Peyer's patch (tissue), 4 donors: ENCODE measurements around the gene PARP15. TPM values are rescaled to one million over a fixed set of nuclear protein-coding genes. Genes with fewer than 3 reads are reported as not detected.

ENCODE experiments used
- DNase-seq, 3 donors: peaks; one replicate each; pipeline ENCODE4 v3.0.0-alpha.2; 2017 to 2019
- H3K27ac ChIP-seq, 4 donors: fragments of 200-600 bp; sonication (generic); one replicate each; pipeline ENCODE4 v1.5.1; 2016 to 2019
- H3K27me3 ChIP-seq, 2 donors: fragments of 200-600 bp; sonication (generic); one replicate each; pipeline ENCODE4 v1.5.1; 2019
- H3K36me3 ChIP-seq, 3 donors: fragments of 200-600 bp; sonication (generic); one replicate each; pipeline ENCODE4 v1.5.1; 2016 to 2019
- H3K4me1 ChIP-seq, 4 donors: fragments of 200-600 bp; sonication (generic); one replicate each; pipeline ENCODE4 v1.5.1; 2016 to 2019
- H3K4me3 ChIP-seq, 4 donors: fragments of 200-600 bp; sonication (generic); 1 replicate in 3 of 4; 2 replicates in 1 of 4; pipeline ENCODE4 v1.5.1; 2016 to 2019; ENCODE audit warnings: mild to moderate bottlenecking in 1 of 4
- H3K9me3 ChIP-seq, 4 donors: fragments of 200-600 bp; sonication (generic); one replicate each; pipeline ENCODE4 v1.5.1; 2016 to 2019; ENCODE audit warnings: mild to moderate bottlenecking in 1 of 4
- POLR2A ChIP-seq, 2 donors: fragments of 450-650 bp; IDR thresholded peaks; one replicate each; pipeline ENCODE4 v1.5.1; 2017; ENCODE audit warnings: antibody characterized with exemption in 2 of 2, mild to moderate bottlenecking in 2 of 2, moderate library complexity in 2 of 2
- total RNA-seq, 4 donors: library from RNA; depleted of rRNA; stranded (reverse); fragments of >200 nt; gene quantifications; one replicate each; pipeline ENCODE4 v1.1.0, GENCODE V29; 2016
- TF ChIP-seq, protein P1 (sequence below), 6 experiments: fragments of 450-650 bp in 4 of 6; fragments of 200-600 bp in 2 of 6; sonication (generic) in 1 of 6; IDR thresholded peaks; one replicate each; pipeline ENCODE4 v1.5.1; 2017 to 2019; ENCODE audit warnings: antibody characterized with exemption in 6 of 6, mild to moderate bottlenecking in 3 of 6, moderate library complexity in 1 of 6

PARP15 gene
- total RNA-seq, 4 donors from 2014 or later = 3.1 to 109 (median 6.5) TPM

DNA sequence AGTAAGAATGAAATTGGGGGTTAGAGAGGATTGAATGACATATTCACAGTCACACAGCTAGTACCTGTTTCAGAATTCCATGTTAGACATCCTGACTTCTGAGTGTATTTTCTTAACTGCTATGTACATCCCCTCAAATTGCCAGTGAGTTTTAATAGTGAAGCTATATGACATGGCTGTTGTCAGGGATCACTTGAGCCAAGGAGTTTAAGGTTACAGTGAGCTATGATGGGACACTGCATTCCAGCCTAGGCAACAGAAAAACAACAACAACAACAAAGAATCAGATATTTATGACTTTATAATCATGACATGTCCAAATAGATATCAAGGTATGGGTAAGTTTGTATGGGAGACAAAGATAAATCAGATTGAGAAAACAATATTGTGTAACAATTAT, 16.6 kb downstream of the PARP15 start:
- Histone ChIP-seq H3K27ac (no peak overlapping the region), H3K4me3 (no peak overlapping the region), H3K9me3 (no peaks in the 10 kb centered on the region), H3K4me1 (no peaks in the 10 kb centered on the region), H3K27me3 (no peaks in the 10 kb centered on the region), H3K36me3 (no peaks in the 10 kb centered on the region)
- DNase-seq = no peak
- TF ChIP-seq, protein P1, sequence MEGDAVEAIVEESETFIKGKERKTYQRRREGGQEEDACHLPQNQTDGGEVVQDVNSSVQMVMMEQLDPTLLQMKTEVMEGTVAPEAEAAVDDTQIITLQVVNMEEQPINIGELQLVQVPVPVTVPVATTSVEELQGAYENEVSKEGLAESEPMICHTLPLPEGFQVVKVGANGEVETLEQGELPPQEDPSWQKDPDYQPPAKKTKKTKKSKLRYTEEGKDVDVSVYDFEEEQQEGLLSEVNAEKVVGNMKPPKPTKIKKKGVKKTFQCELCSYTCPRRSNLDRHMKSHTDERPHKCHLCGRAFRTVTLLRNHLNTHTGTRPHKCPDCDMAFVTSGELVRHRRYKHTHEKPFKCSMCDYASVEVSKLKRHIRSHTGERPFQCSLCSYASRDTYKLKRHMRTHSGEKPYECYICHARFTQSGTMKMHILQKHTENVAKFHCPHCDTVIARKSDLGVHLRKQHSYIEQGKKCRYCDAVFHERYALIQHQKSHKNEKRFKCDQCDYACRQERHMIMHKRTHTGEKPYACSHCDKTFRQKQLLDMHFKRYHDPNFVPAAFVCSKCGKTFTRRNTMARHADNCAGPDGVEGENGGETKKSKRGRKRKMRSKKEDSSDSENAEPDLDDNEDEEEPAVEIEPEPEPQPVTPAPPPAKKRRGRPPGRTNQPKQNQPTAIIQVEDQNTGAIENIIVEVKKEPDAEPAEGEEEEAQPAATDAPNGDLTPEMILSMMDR (IDR thresholded peaks at IDR 0.05) = no peak
- no peak for TF ChIP-seq POLR2A (IDR thresholded peaks at IDR 0.05)

DNA sequence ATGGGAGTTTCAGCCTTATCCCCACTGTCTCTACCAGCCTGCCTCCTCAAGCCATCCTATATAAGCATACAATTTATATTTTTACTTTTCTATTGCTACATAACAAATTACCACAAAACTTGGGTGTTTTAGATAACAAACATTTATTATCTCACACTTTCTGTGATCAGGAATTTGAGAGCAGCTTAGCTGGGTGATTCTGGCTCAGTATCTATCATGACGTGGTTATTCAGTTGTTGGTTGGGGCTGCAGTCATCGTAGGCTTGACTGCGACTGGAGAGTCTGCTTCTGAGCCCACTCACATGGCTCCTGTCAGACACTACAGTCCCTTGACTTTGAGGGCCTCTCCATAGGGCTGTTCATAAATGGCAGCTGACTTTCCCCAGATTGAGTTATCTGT, 20.7 kb downstream of the PARP15 start:
- H3K27ac ChIP-seq = no peak overlapping the region
- H3K4me3 ChIP-seq = no peak overlapping the region
- no peaks in the 10 kb centered on the region for H3K9me3 ChIP-seq
- H3K4me1 ChIP-seq = no peaks in the 10 kb centered on the region
- H3K36me3 ChIP-seq = no peaks in the 10 kb centered on the region
- no peaks in the 10 kb centered on the region for H3K27me3 ChIP-seq
- TF ChIP-seq, protein P1 (IDR thresholded peaks at IDR 0.05) = no peak
- TF ChIP-seq POLR2A (IDR thresholded peaks at IDR 0.05) = no peak
- DNase-seq = no peak

DNA sequence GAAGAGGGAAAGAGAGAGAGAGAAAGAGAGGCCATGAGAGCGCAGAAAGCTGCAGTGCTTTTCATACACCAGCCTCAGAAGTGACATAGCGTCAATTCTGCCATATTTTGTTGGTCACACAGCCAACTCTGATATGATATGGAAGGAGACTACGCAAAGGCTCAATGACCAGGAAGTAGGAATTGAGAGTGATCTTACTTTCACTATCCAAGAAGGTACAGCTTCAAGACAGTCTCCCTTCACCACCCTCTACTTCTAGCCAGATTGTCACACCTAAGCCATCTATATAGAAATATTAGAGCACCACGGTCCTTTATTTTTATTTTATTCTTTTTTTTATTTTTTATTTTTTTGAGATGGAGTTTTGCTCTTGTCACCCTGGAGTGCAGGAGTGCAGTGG, 21.1 kb downstream of the PARP15 start:
- Histone ChIP-seq H3K36me3 (no peaks in the 10 kb centered on the region), H3K27me3 (no peaks in the 10 kb centered on the region), H3K9me3 (no peaks in the 10 kb centered on the region), H3K27ac (no peak overlapping the region), H3K4me1 (no peaks in the 10 kb centered on the region), H3K4me3 (no peak overlapping the region)
- DNase-seq = no peak
- no peak for TF ChIP-seq POLR2A (IDR thresholded peaks at IDR 0.05)
- TF ChIP-seq, protein P1 (IDR thresholded peaks at IDR 0.05) = no peak

DNA sequence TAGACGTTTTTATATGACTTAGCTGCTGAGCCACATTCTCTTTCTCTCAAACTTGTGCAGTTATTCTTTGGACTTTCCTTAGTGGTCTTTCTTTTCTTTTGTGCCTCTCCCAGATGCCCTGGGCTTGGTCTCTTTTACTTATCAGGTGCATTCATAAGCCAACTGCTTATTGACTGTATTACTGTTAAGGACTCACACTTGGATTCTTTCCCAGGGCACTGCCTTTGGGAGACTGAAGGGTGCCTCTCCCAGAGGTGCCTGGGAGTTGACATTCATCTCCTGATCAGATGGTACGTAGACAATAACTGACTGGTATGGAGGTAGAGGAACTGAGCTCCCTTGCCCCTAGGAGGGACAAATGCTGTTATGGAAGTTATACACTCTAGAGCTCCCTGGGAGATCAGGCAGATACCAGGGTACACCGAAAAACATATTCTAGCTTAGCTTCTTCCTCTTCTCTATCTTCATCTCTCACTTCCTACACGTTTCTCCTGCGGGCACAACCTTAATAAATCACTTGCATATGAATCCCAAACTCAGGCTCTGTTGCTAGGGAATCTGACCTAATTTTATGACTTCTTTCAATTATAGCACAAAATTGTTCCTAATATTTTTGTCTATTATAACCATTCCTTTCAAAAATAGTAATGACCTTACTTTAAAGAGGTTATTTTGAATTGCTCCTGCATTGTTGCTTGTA, 24.7 kb downstream of the PARP15 start:
- TF ChIP-seq, protein P1 (IDR thresholded peaks at IDR 0.05) = no peak
- H3K27ac ChIP-seq = no peak overlapping the region
- H3K9me3 ChIP-seq = no peaks in the 10 kb centered on the region
- no peak overlapping the region for H3K4me3 ChIP-seq
- DNase-seq = no peak
- no peaks in the 10 kb centered on the region for H3K27me3 ChIP-seq
- H3K4me1 ChIP-seq = no peaks in the 10 kb centered on the region
- no peaks in the 10 kb centered on the region for H3K36me3 ChIP-seq

DNA sequence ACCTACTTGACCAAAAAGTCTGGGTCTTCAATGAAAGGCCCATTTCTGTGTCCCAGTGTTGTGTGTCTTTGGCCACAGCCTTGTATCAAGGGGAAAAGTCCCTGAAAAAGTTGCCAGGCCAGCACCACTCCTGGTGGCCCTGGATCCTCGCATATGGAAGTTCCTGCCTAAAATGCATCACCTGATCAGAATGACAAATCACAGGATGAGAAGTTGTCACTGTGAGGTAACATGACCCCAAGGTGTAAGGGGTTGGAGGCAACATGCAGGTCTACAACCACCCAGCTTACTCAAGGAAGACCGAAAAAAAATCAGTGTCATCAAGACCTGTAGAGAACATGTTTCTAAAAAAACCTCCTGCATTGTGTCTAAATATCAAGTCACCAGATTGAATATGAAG, 25.6 kb downstream of the PARP15 start:
- TF ChIP-seq, protein P1 (IDR thresholded peaks at IDR 0.05) = no peak
- no peak for TF ChIP-seq POLR2A (IDR thresholded peaks at IDR 0.05)
- Histone ChIP-seq H3K27me3 (no peaks in the 10 kb centered on the region), H3K27ac (no peak overlapping the region)

DNA sequence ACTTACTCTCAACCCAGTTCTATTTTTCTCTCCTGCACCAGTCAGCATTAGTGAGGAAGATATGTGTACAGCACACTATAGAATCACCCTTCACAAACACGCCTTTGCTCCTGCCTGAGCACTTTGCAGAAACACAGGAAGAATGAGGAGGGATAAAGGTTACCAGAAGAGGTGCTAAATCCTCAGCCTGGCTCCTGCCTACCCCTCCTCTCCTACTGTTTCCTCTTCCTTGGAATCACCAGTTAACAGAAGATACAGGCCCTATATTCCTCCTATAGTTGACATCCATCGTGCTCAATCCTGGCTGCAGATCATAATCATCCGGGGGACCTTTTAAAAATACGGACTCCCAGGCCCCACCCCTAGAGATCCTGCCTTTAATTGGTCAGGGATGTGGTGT, 28.9 kb downstream of the PARP15 start:
- no peaks in the 10 kb centered on the region for H3K27me3 ChIP-seq
- no peak overlapping the region for H3K4me3 ChIP-seq
- no peak for TF ChIP-seq POLR2A (IDR thresholded peaks at IDR 0.05)
- TF ChIP-seq, protein P1 (IDR thresholded peaks at IDR 0.05) = no peak
- no peaks in the 10 kb centered on the region for H3K36me3 ChIP-seq
- no peaks in the 10 kb centered on the region for H3K4me1 ChIP-seq
- no peaks in the 10 kb centered on the region for H3K9me3 ChIP-seq
- no peak overlapping the region for H3K27ac ChIP-seq
- DNase-seq = no peak

More for the DNA sequence above, 25.6 kb downstream of the PARP15 start:
- no peak overlapping the region for H3K4me3 ChIP-seq
- H3K9me3 ChIP-seq = no peaks in the 10 kb centered on the region
- no peaks in the 10 kb centered on the region for H3K36me3 ChIP-seq
- DNase-seq = no peak
- H3K4me1 ChIP-seq = no peaks in the 10 kb centered on the region
